ENCODE data around the gene ATP2B1.

Gene ATP2B1

DNA sequence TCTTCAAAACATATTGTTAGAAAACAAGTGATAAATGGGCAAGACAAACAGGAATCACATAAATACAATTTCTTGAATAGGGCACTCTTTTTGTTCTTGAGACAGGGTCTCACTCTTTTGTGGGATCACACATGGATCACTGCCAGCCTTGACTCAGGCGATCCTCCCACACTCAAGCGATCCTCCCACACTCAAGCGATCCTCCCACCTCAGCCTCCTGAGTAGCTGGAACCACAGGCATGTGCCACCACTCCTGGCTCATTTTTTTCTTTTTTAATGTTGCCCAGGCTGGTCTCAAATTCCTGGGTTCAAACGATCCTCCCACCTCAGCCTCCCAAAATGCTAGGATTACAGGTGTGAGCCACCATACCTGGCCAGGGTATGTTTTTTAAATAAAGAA, 57.4 kb downstream of the ATP2B1 start:
- Histone ChIP-seq H3K4me3 (ENCODE audit: low read length, poor library complexity, severe bottlenecking) (no peak overlapping the region), H2AFZ (ENCODE audit: low read length) (no peak overlapping the region), H4K20me1 (ENCODE audit: insufficient read depth, low read length, poor library complexity, severe bottlenecking) (no peaks in the 10 kb centered on the region), H3K9me3 (ENCODE audit: insufficient read depth, low read depth, low read length) (peaks cover 9% of the 10 kb centered on the region; the same call in 1 of the 2 replicates), H3K9me2 (replicated peaks; ENCODE audit: low read depth, low read length) (no peaks in the 10 kb centered on the region), H3F3A (ENCODE audit: low read depth) (no peaks in the 10 kb centered on the region), H3K36me3 (ENCODE audit: insufficient read depth, low read length) (peaks cover 10% of the 10 kb centered on the region; the same call in 1 of the 2 replicates), H3K79me2 (ENCODE audit: insufficient read depth, low read length) (no peaks in the 10 kb centered on the region), H3K4me1 (ENCODE audit: insufficient read depth, low read length, poor library complexity, severe bottlenecking) (no peaks in the 10 kb centered on the region), H3K27me3 (ENCODE audit: insufficient read depth, low read length, poor library complexity, severe bottlenecking) (no peaks in the 10 kb centered on the region), H3K4me2 (ENCODE audit: low read depth, low read length, poor library complexity, severe bottlenecking) (no peak overlapping the region), H3K9ac (ENCODE audit: low read depth, low read length, poor library complexity, severe bottlenecking) (no peak overlapping the region)
- TF ChIP-seq, protein P1, sequence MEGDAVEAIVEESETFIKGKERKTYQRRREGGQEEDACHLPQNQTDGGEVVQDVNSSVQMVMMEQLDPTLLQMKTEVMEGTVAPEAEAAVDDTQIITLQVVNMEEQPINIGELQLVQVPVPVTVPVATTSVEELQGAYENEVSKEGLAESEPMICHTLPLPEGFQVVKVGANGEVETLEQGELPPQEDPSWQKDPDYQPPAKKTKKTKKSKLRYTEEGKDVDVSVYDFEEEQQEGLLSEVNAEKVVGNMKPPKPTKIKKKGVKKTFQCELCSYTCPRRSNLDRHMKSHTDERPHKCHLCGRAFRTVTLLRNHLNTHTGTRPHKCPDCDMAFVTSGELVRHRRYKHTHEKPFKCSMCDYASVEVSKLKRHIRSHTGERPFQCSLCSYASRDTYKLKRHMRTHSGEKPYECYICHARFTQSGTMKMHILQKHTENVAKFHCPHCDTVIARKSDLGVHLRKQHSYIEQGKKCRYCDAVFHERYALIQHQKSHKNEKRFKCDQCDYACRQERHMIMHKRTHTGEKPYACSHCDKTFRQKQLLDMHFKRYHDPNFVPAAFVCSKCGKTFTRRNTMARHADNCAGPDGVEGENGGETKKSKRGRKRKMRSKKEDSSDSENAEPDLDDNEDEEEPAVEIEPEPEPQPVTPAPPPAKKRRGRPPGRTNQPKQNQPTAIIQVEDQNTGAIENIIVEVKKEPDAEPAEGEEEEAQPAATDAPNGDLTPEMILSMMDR (conservative IDR thresholded peaks at IDR 0.05; ENCODE audit: low read length), result no peak
- no peak for TF ChIP-seq EZH2phosphoT487 (IDR thresholded peaks at IDR 0.05; ENCODE audit: borderline replicate concordance)

DNA sequence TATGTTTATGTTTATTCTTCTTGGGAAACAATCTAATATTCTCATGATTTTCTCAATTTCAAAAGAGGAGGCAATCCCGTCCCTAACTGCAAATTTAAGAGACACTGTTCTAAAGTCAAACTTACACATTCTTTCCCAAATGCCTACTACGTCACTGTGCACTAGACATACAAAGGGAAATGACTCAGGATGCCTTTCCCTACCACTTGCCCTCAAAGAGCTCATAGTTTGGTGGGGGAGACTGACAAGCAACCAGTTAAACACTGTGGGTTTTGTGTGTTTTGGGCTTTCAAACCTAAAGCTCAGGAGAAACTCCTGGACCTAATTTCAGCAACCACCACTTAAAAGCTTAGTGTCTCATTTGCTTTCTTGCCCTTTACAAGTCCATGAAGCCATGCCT, 58.4 kb downstream of the ATP2B1 start:
- H3F3A ChIP-seq (ENCODE audit: low read depth), result no peaks in the 10 kb centered on the region
- TF ChIP-seq EZH2phosphoT487 (IDR thresholded peaks at IDR 0.05; ENCODE audit: borderline replicate concordance), result no peak
- TF ChIP-seq, protein P1 (conservative IDR thresholded peaks at IDR 0.05; ENCODE audit: low read length), result no peak
- H3K79me2 ChIP-seq (ENCODE audit: insufficient read depth, low read length), result no peaks in the 10 kb centered on the region
- H2AFZ ChIP-seq (ENCODE audit: low read length), result no peak overlapping the region
- H3K9ac ChIP-seq (ENCODE audit: low read depth, low read length, poor library complexity, severe bottlenecking), result no peak overlapping the region
- no peak overlapping the region for H3K4me3 ChIP-seq (ENCODE audit: low read length, poor library complexity, severe bottlenecking)
- no peaks in the 10 kb centered on the region for H3K27me3 ChIP-seq (ENCODE audit: insufficient read depth, low read length, poor library complexity, severe bottlenecking)
- no peaks in the 10 kb centered on the region for H3K9me2 ChIP-seq (replicated peaks; ENCODE audit: low read depth, low read length)
- H3K4me1 ChIP-seq (ENCODE audit: insufficient read depth, low read length, poor library complexity, severe bottlenecking), result no peaks in the 10 kb centered on the region
- peaks cover 9% of the 10 kb centered on the region; the same call in 1 of the 2 replicates for H3K9me3 ChIP-seq (ENCODE audit: insufficient read depth, low read depth, low read length)
- H3K4me2 ChIP-seq (ENCODE audit: low read depth, low read length, poor library complexity, severe bottlenecking), result no peak overlapping the region
- H4K20me1 ChIP-seq (ENCODE audit: insufficient read depth, low read length, poor library complexity, severe bottlenecking), result no peaks in the 10 kb centered on the region
- H3K36me3 ChIP-seq (ENCODE audit: insufficient read depth, low read length), result peaks cover 10% of the 10 kb centered on the region; the same call in 1 of the 2 replicates

DNA sequence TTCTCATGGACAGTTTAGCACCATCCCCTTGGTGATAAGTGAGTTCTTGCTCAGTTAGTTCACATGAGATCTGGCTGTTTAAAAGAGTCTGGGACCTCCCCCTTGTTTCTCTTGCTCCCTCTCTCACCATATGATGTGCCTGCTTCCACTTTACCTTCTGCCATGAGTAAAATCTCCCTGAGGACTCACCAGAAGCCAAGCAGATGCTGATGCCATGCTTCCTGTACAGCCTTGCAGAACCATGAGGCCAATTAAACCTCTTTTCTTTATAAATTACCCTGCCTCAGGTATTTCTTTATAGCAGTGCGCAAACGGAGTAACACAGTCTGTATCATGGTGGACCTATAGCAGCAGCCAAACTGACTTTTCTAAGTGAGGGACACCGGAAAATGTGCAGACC, 58.8 kb downstream of the ATP2B1 start:
- Histone ChIP-seq H4K20me1 (ENCODE audit: insufficient read depth, low read length, poor library complexity, severe bottlenecking) (no peaks in the 10 kb centered on the region), H3K4me2 (ENCODE audit: low read depth, low read length, poor library complexity, severe bottlenecking) (no peak overlapping the region), H2AFZ (ENCODE audit: low read length) (no peak overlapping the region), H3K9me3 (ENCODE audit: insufficient read depth, low read depth, low read length) (peaks cover 9% of the 10 kb centered on the region; the same call in 1 of the 2 replicates), H3K4me3 (ENCODE audit: low read length, poor library complexity, severe bottlenecking) (no peak overlapping the region), H3K4me1 (ENCODE audit: insufficient read depth, low read length, poor library complexity, severe bottlenecking) (no peaks in the 10 kb centered on the region), H3K27me3 (ENCODE audit: insufficient read depth, low read length, poor library complexity, severe bottlenecking) (no peaks in the 10 kb centered on the region), H3F3A (ENCODE audit: low read depth) (no peaks in the 10 kb centered on the region), H3K9ac (ENCODE audit: low read depth, low read length, poor library complexity, severe bottlenecking) (no peak overlapping the region), H3K79me2 (ENCODE audit: insufficient read depth, low read length) (no peaks in the 10 kb centered on the region), H3K36me3 (ENCODE audit: insufficient read depth, low read length) (peaks cover 10% of the 10 kb centered on the region; the same call in 1 of the 2 replicates), H3K9me2 (replicated peaks; ENCODE audit: low read depth, low read length) (no peaks in the 10 kb centered on the region)
- TF ChIP-seq, protein P1 (conservative IDR thresholded peaks at IDR 0.05; ENCODE audit: low read length), result no peak
- TF ChIP-seq EZH2phosphoT487 (IDR thresholded peaks at IDR 0.05; ENCODE audit: borderline replicate concordance), result no peak
